Measurements from ENCODE around the gene ZIC1. TPM values are rescaled to one million over a fixed set of nuclear protein-coding genes. Genes with fewer than 3 reads are reported as not detected.

Gene ZIC1
- total and polyA plus RNA-seq, 9 of the 15 experiments (the other 6 are each of a cell fraction or from before 2014, with no cell fraction given) = 0.21 to 0.42 TPM; not detected in 7

GRCh38 chr3:147412261-147412916, 3.2 kb downstream of the ZIC1 start (continued):
- TF ChIP-seq NR0B1 (IDR thresholded peaks at IDR 0.05; ENCODE audit: partially characterized antibody) (no peak), MYBL2 (IDR thresholded peaks at IDR 0.05; ENCODE audit: low read depth) (no peak), MYBL2 (CRISPR knock-in tag; IDR thresholded peaks at IDR 0.05; ENCODE audit: borderline replicate concordance) (no peak), ESRRA (IDR thresholded peaks at IDR 0.05; ENCODE audit: borderline replicate concordance, low read depth) (no peak), CXXC5 (CRISPR knock-in tag; IDR thresholded peaks at IDR 0.05) (no peak), NCOA1 (IDR thresholded peaks at IDR 0.05; ENCODE audit: low read depth) (no peak), FOS (IDR thresholded peaks at IDR 0.05; ENCODE audit: extremely low read depth, insufficient read length) (no peak), CREB3 (tag; conservative IDR thresholded peaks at IDR 0.05; ENCODE audit: low read depth) (no peak)
